ENCODE data around the gene INHBB. TPM values are rescaled to one million over a fixed set of nuclear protein-coding genes. Genes with fewer than 3 reads are reported as not detected.

INHBB gene
- total RNA-seq, 2 experiments from 2014 or later, result not detected

DNA sequence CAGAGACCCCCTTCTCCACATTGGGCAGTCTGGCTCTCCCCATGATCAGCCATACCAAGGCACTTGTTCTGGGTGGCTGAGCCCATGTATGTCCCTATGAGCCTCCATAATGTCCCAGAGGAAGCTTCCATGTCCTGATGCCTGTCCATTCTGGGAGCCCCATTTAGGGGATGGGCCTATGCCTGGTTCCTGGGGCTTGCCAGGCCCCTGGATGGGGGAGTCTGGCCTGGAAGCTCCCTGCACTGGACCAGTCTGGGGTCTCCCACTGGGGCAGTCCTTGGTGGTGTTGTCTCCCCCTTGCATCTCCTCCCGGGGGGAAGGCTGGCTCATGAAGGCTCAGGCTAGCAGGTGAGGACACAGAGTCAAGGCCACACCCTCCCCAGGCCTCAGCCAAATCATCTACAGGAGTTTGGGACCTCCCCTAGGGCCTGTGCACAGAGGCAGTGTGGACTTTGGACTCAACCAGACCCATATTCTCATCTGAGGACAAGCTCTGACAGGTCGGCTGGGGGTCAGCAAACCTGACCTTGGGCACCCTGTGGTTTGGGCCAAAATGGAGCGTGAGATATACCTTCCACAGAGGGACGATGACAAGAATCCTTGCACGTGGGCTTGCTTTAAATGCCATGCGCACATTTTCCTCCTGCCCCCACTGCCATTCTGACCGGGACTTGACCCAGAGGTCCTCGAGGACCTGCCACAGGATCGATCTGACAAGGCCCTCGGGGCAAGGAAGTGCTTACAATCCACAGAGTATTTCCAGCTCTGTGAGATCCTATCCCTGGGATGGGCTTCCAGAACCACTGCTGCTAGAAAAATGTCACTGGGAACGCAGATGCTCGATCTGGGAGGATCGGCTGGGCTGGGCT is 38.8 kb downstream of the INHBB start:
- Histone ChIP-seq H3K27me3 (ENCODE audit: control insufficient read depth in 1 of 2, insufficient read depth in 2 of 2, low read length in 2 of 2) (no peaks in the 10 kb centered on the region), H3K27ac (ENCODE audit: low read depth in 1 of 2, low read length in 2 of 2) (no peak overlapping the region), H3K4me1 (ENCODE audit: insufficient read depth, low read length) (no peaks in the 10 kb centered on the region), H3K4me3 (ENCODE audit: low read length) (no peak overlapping the region), H3K9me3 (ENCODE audit: control insufficient read depth in 1 of 2, insufficient read depth in 1 of 2, low read length in 2 of 2) (peaks cover 0 to 9% of the 10 kb centered on the region in 2 experiments), H3K36me3 (ENCODE audit: insufficient read depth, low read length) (no peaks in the 10 kb centered on the region)
- ATAC-seq (ENCODE audit: poor library complexity) (no peak), DNase-seq (no peak)
- Mint-ChIP-seq H3K9me3 (no peaks in the 10 kb centered on the region), H3K4me3 (no peak overlapping the region), H3K36me3 (ENCODE audit: low read depth) (no peaks in the 10 kb centered on the region), H3K4me1 (ENCODE audit: low read depth) (no peaks in the 10 kb centered on the region), H3K27ac (no peak overlapping the region), H3K27me3 (peaks cover 5% of the 10 kb centered on the region)
- ChIA-PET CTCF (no interaction called here), POLR2A (no interaction called here)
- TF ChIP-seq, protein P1, sequence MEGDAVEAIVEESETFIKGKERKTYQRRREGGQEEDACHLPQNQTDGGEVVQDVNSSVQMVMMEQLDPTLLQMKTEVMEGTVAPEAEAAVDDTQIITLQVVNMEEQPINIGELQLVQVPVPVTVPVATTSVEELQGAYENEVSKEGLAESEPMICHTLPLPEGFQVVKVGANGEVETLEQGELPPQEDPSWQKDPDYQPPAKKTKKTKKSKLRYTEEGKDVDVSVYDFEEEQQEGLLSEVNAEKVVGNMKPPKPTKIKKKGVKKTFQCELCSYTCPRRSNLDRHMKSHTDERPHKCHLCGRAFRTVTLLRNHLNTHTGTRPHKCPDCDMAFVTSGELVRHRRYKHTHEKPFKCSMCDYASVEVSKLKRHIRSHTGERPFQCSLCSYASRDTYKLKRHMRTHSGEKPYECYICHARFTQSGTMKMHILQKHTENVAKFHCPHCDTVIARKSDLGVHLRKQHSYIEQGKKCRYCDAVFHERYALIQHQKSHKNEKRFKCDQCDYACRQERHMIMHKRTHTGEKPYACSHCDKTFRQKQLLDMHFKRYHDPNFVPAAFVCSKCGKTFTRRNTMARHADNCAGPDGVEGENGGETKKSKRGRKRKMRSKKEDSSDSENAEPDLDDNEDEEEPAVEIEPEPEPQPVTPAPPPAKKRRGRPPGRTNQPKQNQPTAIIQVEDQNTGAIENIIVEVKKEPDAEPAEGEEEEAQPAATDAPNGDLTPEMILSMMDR (IDR thresholded peaks at IDR 0.05), result no peak
- intact Hi-C loops (cut with DNase I, micrococcal nuclease), result no loop called here

DNA sequence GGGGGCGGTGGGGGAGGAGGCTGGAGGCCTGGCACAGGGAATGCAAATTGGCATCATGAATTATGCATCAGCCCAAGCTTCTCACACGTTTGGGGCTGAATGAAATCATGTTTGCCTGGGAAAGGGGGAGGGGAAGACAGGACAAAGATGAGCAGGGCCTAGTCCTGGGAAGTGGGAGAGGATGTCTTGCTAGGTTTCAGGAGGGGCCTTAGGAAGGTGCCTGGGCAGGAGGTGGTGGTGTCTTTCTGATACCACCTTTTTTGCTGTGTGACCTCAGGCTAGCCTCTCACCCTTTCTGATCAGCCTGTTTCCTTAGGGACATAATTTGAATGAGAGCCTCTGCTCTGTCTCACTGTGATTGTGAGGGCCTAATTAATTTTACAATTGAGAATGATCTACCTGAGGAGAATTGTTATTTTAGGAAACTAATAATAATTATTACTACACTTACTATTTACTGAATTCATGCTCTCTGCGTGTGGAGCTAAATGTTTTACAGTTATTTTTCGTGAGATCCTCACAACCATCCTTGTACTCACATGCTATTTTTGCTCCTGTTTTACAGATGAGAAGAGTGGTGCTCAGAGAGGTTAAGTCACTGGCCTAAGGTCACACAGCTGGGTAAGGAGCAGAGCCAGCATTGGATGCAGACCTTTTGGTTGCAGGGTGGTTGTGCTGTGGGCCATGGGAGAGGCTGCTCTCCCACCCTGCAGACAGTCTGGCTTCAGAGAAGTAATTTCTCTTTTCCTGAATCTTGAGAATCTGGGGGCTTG is 39.6 kb downstream of the INHBB start:
- intact Hi-C loops (cut with DNase I, micrococcal nuclease), result no loop called here
- peaks cover 3% of the 10 kb centered on the region for H3K27me3 Mint-ChIP-seq
- H3K27me3 ChIP-seq (ENCODE audit: control insufficient read depth in 1 of 2, insufficient read depth in 2 of 2, low read length in 2 of 2), result no peaks in the 10 kb centered on the region
- H3K4me3 Mint-ChIP-seq, result no peak overlapping the region
- peaks cover 0 to 9% of the 10 kb centered on the region in 2 experiments for H3K9me3 ChIP-seq (ENCODE audit: control insufficient read depth in 1 of 2, insufficient read depth in 1 of 2, low read length in 2 of 2)
- CTCF ChIA-PET, result no interaction called here
- no peaks in the 10 kb centered on the region for H3K4me1 ChIP-seq (ENCODE audit: insufficient read depth, low read length)
- no peak overlapping the region for H3K4me3 ChIP-seq (ENCODE audit: low read length)
- no peaks in the 10 kb centered on the region for H3K36me3 ChIP-seq (ENCODE audit: insufficient read depth, low read length)
- ATAC-seq (ENCODE audit: poor library complexity), result no peak
- TF ChIP-seq, protein P1 (IDR thresholded peaks at IDR 0.05), result no peak
- no peaks in the 10 kb centered on the region for H3K4me1 Mint-ChIP-seq (ENCODE audit: low read depth)
- H3K9me3 Mint-ChIP-seq, result no peaks in the 10 kb centered on the region
- POLR2A ChIA-PET, result no interaction called here
- H3K27ac Mint-ChIP-seq, result no peak overlapping the region
- H3K36me3 Mint-ChIP-seq (ENCODE audit: low read depth), result no peaks in the 10 kb centered on the region
- DNase-seq, result no peak
- no peak overlapping the region for H3K27ac ChIP-seq (ENCODE audit: low read depth in 1 of 2, low read length in 2 of 2)

DNA sequence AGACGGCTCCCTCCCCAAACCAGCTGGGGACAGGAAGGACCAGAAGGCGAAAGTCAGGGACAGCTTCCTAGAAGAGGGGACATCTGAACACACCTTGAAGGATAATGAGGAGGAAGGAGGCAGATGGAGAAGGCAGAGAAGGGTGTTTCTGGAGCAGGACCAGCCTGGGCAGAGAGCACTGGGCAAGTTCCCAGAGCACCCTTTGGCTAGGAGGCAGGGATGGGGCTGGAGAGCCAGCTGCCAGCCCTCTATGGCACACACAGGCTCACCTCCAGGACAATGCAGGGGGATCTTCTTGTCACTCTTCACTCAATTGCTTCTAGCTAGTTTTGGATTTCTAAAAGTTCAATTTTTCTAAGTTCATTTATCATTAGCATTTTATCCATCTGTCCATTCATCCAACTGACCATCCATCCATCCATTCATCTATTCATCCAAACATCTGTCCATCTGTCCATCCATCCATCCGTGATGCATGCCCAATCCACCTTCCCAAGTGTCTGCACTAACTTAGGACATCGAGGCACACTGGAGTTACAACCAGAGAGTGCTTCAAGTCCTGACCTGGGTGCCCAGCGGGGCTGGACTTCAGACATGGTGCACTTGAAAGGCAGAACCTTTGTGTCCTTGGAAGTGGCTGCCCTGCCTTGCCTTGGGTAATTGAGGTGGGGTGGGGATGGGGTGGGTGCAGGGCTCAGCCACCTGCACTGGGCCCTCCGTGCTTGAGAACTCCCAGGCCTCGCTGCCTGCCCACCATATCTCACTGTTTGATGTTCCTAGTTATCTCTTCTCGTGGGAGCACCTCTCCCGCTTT is 42.5 kb downstream of the INHBB start:
- Histone ChIP-seq H3K4me1 (ENCODE audit: insufficient read depth, low read length) (no peaks in the 10 kb centered on the region), H3K27ac (ENCODE audit: low read depth in 1 of 2, low read length in 2 of 2) (no peak overlapping the region), H3K9me3 (ENCODE audit: control insufficient read depth in 1 of 2, insufficient read depth in 1 of 2, low read length in 2 of 2) (peaks cover 0 to 15% of the 10 kb centered on the region in 2 experiments), H3K36me3 (ENCODE audit: insufficient read depth, low read length) (no peaks in the 10 kb centered on the region), H3K4me3 (ENCODE audit: low read length) (no peak overlapping the region), H3K27me3 (ENCODE audit: control insufficient read depth in 1 of 2, insufficient read depth in 2 of 2, low read length in 2 of 2) (no peaks in the 10 kb centered on the region)
- peaks cover 3% of the 10 kb centered on the region for H3K27me3 Mint-ChIP-seq
- CTCF ChIA-PET, result no interaction called here
- TF ChIP-seq, protein P1 (IDR thresholded peaks at IDR 0.05), result no peak
- H3K9me3 Mint-ChIP-seq, result no peaks in the 10 kb centered on the region
- H3K4me3 Mint-ChIP-seq, result no peak overlapping the region
- no peak for ATAC-seq (ENCODE audit: poor library complexity)
- no peaks in the 10 kb centered on the region for H3K36me3 Mint-ChIP-seq (ENCODE audit: low read depth)
- POLR2A ChIA-PET, result no interaction called here
- intact Hi-C loops (cut with DNase I, micrococcal nuclease), result no loop called here
- peak in 1 of 14 experiments; percentile 15 for DNase-seq
- H3K27ac Mint-ChIP-seq, result no peak overlapping the region
- H3K4me1 Mint-ChIP-seq (ENCODE audit: low read depth), result no peaks in the 10 kb centered on the region
